MV-4-11 (cell line): Measurements from ENCODE around the gene GTF2IRD1.
A peak's percentile ranks its signal among the peaks of the same experiment; 100 is the strongest.
"Not testable (repeated sequence)": the region's sequence is repeated elsewhere in the genome, so short reads cannot be mapped to it uniquely, and the experiment has no call there.

ENCODE experiments used
- DNase-seq: peaks from one replicate; lab custom pipeline; 2025; lab: John Stamatoyannopoulos, UW

The GTF2IRD1 gene

GRCh38 chr7:74563639-74564038 is 109.9 kb downstream of the GTF2IRD1 start:
- not testable (repeated sequence) for DNase-seq

- no peak for DNase-seq
These were observed 113.6 kb downstream of the GTF2IRD1 start for GRCh38 chr7:74567318-74567668.

- no peak for DNase-seq
These were observed 115.0 kb downstream of the GTF2IRD1 start for GRCh38 chr7:74568658-74569057.

GRCh38 chr7:74569501-74570075 is 115.9 kb downstream of the GTF2IRD1 start:
- DNase-seq: no peak

GRCh38 chr7:74570533-74571156 is 116.9 kb downstream of the GTF2IRD1 start:
- no peak for DNase-seq

- no peak for DNase-seq
These were observed 118.7 kb downstream of the GTF2IRD1 start for GRCh38 chr7:74572301-74572979.

- DNase-seq: no peak
These were observed 119.8 kb downstream of the GTF2IRD1 start for GRCh38 chr7:74573512-74573911.

- DNase-seq: peak; percentile 40
These were observed 121.5 kb downstream of the GTF2IRD1 start for GRCh38 chr7:74575083-74575784.

GRCh38 chr7:74575811-74576210 is 122.1 kb downstream of the GTF2IRD1 start:
- no peak for DNase-seq

GRCh38 chr7:74579800-74580685 is 126.3 kb downstream of the GTF2IRD1 start:
- no peak for DNase-seq

- no peak for DNase-seq
These were observed 128.3 kb downstream of the GTF2IRD1 start for GRCh38 chr7:74581916-74582440.

- no peak for DNase-seq
These were observed 128.8 kb downstream of the GTF2IRD1 start for GRCh38 chr7:74582447-74583039.

GRCh38 chr7:74583630-74584029 is 129.9 kb downstream of the GTF2IRD1 start:
- no peak for DNase-seq

GRCh38 chr7:74584160-74584954 is 130.7 kb downstream of the GTF2IRD1 start:
- no peak for DNase-seq

GRCh38 chr7:74585844-74586243 is 132.1 kb downstream of the GTF2IRD1 start:
- DNase-seq: no peak

GRCh38 chr7:74586258-74587175 is 132.8 kb downstream of the GTF2IRD1 start:
- DNase-seq: no peak

GRCh38 chr7:74587435-74588126 is 133.9 kb downstream of the GTF2IRD1 start:
- DNase-seq: no peak

- no peak for DNase-seq
These were observed 137.1 kb downstream of the GTF2IRD1 start for GRCh38 chr7:74590813-74591212.

GRCh38 chr7:74598558-74598957 is 144.9 kb downstream of the GTF2IRD1 start:
- no peak for DNase-seq
